HEK293T (cell line): ENCODE measurements around the gene SEMA3D.

Experiments used
- CTBP1 ChIP-seq: fragments of 450-650 bp; IDR thresholded peaks from 2 replicates; pipeline ENCODE4 v1.6.1; 2016; ENCODE audit warnings: borderline replicate concordance
- ELF4 ChIP-seq: fragments of 450-650 bp; IDR thresholded peaks from 2 replicates; pipeline ENCODE4 v1.6.1; 2017; ENCODE audit warnings: antibody characterized with exemption
- SP1 ChIP-seq: fragments of 450-650 bp; IDR thresholded peaks from 2 replicates; pipeline ENCODE4 v1.6.1; 2017
- SUZ12 ChIP-seq: fragments of 450-650 bp; IDR thresholded peaks from 2 replicates; pipeline ENCODE4 v1.6.1; 2016; ENCODE audit warnings: mild to moderate bottlenecking

DNA sequence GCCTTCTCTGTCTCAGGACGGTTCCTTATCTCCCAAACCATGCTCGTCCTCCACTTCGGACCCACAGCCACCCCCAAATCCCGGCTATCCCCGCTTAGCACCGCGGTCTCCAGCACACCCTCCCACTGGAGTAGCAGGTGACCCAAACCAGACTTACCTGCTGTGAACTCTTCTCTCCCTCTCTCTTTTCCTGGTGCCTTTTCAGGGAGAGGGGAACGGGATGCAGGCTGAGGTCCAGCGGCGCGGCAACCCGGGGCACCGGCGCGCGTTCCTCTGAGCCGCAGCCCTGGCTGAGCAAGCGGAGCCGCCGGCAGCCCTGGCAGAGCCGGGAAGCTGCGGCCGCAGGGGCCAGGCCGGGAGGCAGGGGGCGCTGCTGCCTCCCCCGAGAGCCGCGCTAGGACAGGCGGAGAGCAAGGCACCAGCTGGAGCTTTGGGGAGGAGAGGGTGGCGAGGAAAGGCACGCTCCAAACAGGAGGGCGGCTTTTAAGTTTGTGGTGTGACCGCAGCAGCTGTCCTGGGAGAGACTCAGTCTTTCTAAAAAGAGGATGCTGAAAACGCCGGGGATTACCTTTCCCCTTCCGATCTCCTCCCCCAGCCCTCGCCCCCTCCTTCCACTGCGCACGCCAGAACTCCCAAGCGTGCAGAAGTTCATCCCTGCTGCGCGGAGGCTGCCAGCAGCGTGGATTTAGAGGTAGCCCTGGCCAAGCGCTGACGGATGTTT lies at the start of gene SEMA3D:
- TF ChIP-seq SUZ12 (no peak), ELF4 (no peak), CTBP1 (no peak; the same call in 1 of the 2 replicates), SP1 (no peak)
